SU-DHL-6 (cell line): ENCODE results near the gene GPC1.

Experiments
- EZH2phosphoT487 ChIP-seq: fragments of 200-600 bp; sonication (generic), shearing (Covaris generic); conservative IDR thresholded peaks from 2 replicates; pipeline ENCODE4 v1.6.1; 2018; ENCODE audit warnings: mild to moderate bottlenecking, antibody characterized with exemption, low read length, moderate library complexity, mixed read lengths
- TF ChIP-seq, protein P1 (sequence below): fragments of 200-600 bp; sonication (generic); IDR thresholded peaks from one replicate; pipeline ENCODE4 v1.5.1; 2017; ENCODE audit warnings: antibody characterized with exemption, mild to moderate bottlenecking, low read length, moderate library complexity; ENCODE audit not compliant: insufficient read depth, poor library complexity, severe bottlenecking

DNA sequence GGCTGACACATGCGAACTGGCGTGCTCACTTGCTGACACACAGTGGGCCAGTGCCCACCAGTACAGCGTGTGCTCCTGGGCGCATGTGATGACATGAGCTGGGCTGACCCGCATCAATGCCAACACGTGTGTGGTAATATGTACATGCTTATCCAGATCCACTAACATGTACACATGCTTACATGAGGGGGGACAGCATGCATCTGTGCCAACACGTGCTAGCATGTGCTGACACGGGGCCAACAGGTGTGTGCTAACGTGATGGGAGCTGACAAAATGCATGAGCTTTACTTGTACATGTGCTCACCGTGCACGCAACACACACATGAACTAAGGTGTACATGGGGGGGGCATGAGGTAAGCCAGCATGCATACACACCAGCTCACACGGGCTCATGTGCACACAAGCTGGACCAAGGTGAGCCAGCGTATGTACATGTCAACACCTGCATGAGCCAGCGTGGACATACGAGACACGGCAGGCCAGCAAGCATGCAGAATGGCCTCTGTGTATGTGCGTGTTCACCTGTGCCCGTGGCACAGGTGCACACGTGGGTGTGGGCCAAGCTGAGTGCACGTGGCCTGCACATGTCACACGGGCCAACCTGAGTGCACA lies 28.5 kb downstream of the GPC1 start:
- TF ChIP-seq, protein P1, sequence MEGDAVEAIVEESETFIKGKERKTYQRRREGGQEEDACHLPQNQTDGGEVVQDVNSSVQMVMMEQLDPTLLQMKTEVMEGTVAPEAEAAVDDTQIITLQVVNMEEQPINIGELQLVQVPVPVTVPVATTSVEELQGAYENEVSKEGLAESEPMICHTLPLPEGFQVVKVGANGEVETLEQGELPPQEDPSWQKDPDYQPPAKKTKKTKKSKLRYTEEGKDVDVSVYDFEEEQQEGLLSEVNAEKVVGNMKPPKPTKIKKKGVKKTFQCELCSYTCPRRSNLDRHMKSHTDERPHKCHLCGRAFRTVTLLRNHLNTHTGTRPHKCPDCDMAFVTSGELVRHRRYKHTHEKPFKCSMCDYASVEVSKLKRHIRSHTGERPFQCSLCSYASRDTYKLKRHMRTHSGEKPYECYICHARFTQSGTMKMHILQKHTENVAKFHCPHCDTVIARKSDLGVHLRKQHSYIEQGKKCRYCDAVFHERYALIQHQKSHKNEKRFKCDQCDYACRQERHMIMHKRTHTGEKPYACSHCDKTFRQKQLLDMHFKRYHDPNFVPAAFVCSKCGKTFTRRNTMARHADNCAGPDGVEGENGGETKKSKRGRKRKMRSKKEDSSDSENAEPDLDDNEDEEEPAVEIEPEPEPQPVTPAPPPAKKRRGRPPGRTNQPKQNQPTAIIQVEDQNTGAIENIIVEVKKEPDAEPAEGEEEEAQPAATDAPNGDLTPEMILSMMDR: no peak
- TF ChIP-seq EZH2phosphoT487: no peak
